ENCODE data around the gene KCNJ15. TPM values are rescaled to one million over a fixed set of nuclear protein-coding genes. Genes with fewer than 3 reads are reported as not detected.
"Not testable (repeated sequence)": the region's sequence is repeated elsewhere in the genome, so short reads cannot be mapped to it uniquely, and the experiment has no call there.

KCNJ15 gene
- total RNA-seq, 2 donors from 2014 or later = 23.1 to 27.5 TPM

GRCh38 chr21:38244885-38245869 lies 11.6 kb upstream of the KCNJ15 start:
- TF ChIP-seq POLR2A (IDR thresholded peaks at IDR 0.05) = no peak
- TF ChIP-seq CTCF (IDR thresholded peaks at IDR 0.05) = no peak
- Histone ChIP-seq H3K4me1 (peaks cover 12% of the 10 kb centered on the region), H3K27ac (no peak overlapping the region), H3K4me3 (no peak overlapping the region), H3K27me3 (no peaks in the 10 kb centered on the region), H3K36me3 (replicated peaks in 1 of 2; ENCODE audit: insufficient read depth in 1 of 2, low read depth in 2 of 2) (no peaks in the 10 kb centered on the region), H3K9me3 (no peaks in the 10 kb centered on the region)
- intact Hi-C loops (cut with DNase I) = no loop called here
- peak in 1 of 4 donors; percentile 41 for DNase-seq
- no peak for ATAC-seq
- WGBS, 2 donors = 56 to 72% methylated on average over 9 of the region's 9 CpGs

DNA sequence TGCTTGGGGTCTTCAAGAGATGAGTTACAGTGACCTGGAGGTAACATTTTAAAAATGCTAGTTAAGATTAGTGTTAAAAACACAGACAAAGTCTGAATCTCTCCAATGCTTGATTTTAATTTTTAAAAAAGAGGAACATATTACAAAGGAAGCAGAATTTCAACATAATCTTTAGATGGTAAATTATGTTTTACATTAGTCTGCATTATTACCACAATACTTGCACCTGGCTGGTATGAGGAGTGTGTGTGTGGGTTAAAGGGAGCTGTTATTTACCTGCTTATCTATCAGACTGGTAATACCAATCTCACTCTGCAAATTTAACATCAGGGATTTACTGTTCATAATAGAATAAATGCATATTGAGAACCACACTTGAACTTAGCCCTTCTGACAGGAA lies 10.3 kb upstream of the KCNJ15 start:
- H3K4me3 ChIP-seq = no peak overlapping the region
- TF ChIP-seq POLR2A (IDR thresholded peaks at IDR 0.05) = no peak
- TF ChIP-seq CTCF (IDR thresholded peaks at IDR 0.05) = no peak
- no peaks in the 10 kb centered on the region for H3K9me3 ChIP-seq
- H3K36me3 ChIP-seq (replicated peaks in 1 of 2; ENCODE audit: insufficient read depth in 1 of 2, low read depth in 2 of 2) = no peaks in the 10 kb centered on the region
- ATAC-seq (no peak), DNase-seq (no peak)
- no peak overlapping the region for H3K27ac ChIP-seq
- H3K27me3 ChIP-seq = no peaks in the 10 kb centered on the region
- intact Hi-C loops (cut with DNase I) = no loop called here
- H3K4me1 ChIP-seq = peaks cover 11% of the 10 kb centered on the region

DNA sequence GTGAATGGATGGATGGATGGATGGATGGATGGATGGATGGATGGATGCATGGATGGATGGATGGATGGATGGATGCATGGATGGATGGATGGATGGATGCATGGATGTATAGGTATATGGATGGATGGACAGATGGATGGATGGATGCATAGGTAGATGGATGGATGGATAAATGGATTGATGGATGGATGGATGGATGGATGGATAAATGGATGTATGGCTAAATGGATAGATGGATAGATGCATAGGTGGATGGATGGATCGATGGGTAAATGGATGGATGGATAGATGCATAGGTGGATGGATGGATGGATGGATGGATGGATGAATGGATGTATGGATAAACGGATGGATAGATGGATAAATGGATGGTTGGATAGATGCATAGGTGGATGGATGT lies 9.7 kb upstream of the KCNJ15 start:
- ATAC-seq; H3K4me3 ChIP-seq; H3K27ac ChIP-seq; H3K27me3 ChIP-seq; H3K4me1 ChIP-seq; DNase-seq; H3K36me3 ChIP-seq (replicated peaks in 1 of 2; ENCODE audit: insufficient read depth in 1 of 2, low read depth in 2 of 2); intact Hi-C loops (cut with DNase I); H3K9me3 ChIP-seq: not testable (repeated sequence)
- 55 to 56% methylated on average over 2 of the region's 2 CpGs for WGBS, 2 donors

- 45 to 56% methylated on average over 4 of the region's 4 CpGs for WGBS, 2 donors
- intact Hi-C loops (cut with DNase I) = no loop called here
- no peak for ATAC-seq
- DNase-seq = no peak
- H3K27ac ChIP-seq = no peak overlapping the region
- no peaks in the 10 kb centered on the region for H3K9me3 ChIP-seq
- H3K36me3 ChIP-seq (replicated peaks in 1 of 2; ENCODE audit: insufficient read depth in 1 of 2, low read depth in 2 of 2) = no peaks in the 10 kb centered on the region
- H3K4me1 ChIP-seq = peaks cover 1% of the 10 kb centered on the region
- H3K27me3 ChIP-seq = no peaks in the 10 kb centered on the region
- no peak for TF ChIP-seq CTCF (IDR thresholded peaks at IDR 0.05)
- TF ChIP-seq POLR2A (IDR thresholded peaks at IDR 0.05) = no peak
- H3K4me3 ChIP-seq = no peak overlapping the region
Measured at GRCh38 chr21:38247738-38248510, 8.9 kb upstream of the KCNJ15 start.

DNA sequence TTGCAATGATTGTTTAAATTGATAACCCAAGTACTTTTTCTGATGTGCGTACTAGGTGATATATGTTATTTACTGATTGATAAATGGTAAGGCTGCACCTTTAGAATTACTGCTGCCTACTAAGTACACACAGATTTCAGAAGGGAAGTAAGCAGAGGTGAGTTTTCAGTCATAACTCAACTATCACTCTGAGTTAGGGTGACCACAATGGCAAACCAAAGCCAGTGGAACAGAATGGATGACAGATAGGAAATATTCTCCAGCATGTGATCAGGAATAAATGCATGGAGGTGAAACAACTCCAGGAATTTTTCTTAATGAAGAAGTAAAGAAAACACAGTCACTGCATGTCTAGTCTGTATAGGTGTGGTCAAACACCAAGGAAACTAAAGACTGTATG lies 7.5 kb upstream of the KCNJ15 start:
- no peaks in the 10 kb centered on the region for H3K4me1 ChIP-seq
- H3K9me3 ChIP-seq = no peaks in the 10 kb centered on the region
- no peak overlapping the region for H3K27ac ChIP-seq
- intact Hi-C loops (cut with DNase I) = no loop called here
- WGBS, 2 donors = 43 to 46% methylated on average over 1 of the region's 1 CpG
- no peak overlapping the region for H3K4me3 ChIP-seq
- no peaks in the 10 kb centered on the region for H3K27me3 ChIP-seq
- TF ChIP-seq CTCF (IDR thresholded peaks at IDR 0.05) = no peak
- TF ChIP-seq POLR2A (IDR thresholded peaks at IDR 0.05) = no peak
- ATAC-seq = no peak
- H3K36me3 ChIP-seq (replicated peaks in 1 of 2; ENCODE audit: insufficient read depth in 1 of 2, low read depth in 2 of 2) = no peaks in the 10 kb centered on the region
- DNase-seq = no peak

Data from body of pancreas (tissue), 4 donors.